KMS-11 (cell line): ENCODE measurements around the gene GRAP2.
A peak's percentile ranks its signal among the peaks of the same experiment; 100 is the strongest.

Experiments
- H2AFZ ChIP-seq: fragments of 200-600 bp; sonication (generic); 2 replicates; pipeline ENCODE4 v1.6.1; 2016; ENCODE audit warnings: antibody characterized with exemption, mixed run types, low read depth
- H3K27ac ChIP-seq: fragments of 200-600 bp; sonication (generic); 2 replicates; pipeline ENCODE4 v1.6.1; 2016; ENCODE audit warnings: mild to moderate bottlenecking, mixed run types
- H3K27me3 ChIP-seq: fragments of 200-600 bp; sonication (generic); 2 replicates; pipeline ENCODE4 v1.6.1; 2017; ENCODE audit warnings: mild to moderate bottlenecking, low read depth, mixed run types, moderate library complexity; ENCODE audit not compliant: insufficient read depth
- H3K36me3 ChIP-seq: fragments of 200-600 bp; sonication (generic); 2 replicates; pipeline ENCODE4 v1.6.1; 2017; ENCODE audit warnings: mild to moderate bottlenecking, mixed run types; ENCODE audit not compliant: insufficient read depth
- H3K4me1 ChIP-seq: fragments of 200-600 bp; sonication (generic); 2 replicates; pipeline ENCODE4 v1.6.1; 2016; ENCODE audit warnings: mild to moderate bottlenecking, low read depth, mixed run types; ENCODE audit not compliant: poor library complexity, severe bottlenecking
- H3K4me2 ChIP-seq: fragments of 200-600 bp; sonication (generic); 2 replicates; pipeline ENCODE4 v1.7.0; 2016; ENCODE audit warnings: mild to moderate bottlenecking, mixed run types
- H3K4me3 ChIP-seq: fragments of 200-600 bp; sonication (generic); IDR thresholded peaks from 2 replicates; pipeline ENCODE4 v1.6.1; 2017; ENCODE audit warnings: low read depth, low read length, mixed read lengths; ENCODE audit not compliant: insufficient read depth
- H3K79me2 ChIP-seq: fragments of 200-600 bp; sonication (generic); 2 replicates; pipeline ENCODE4 v1.6.1; 2016; ENCODE audit warnings: low read depth, mixed run types; ENCODE audit not compliant: insufficient read depth
- H3K9ac ChIP-seq: fragments of 200-600 bp; sonication (generic); 2 replicates; pipeline ENCODE4 v1.6.1; 2016; ENCODE audit warnings: mild to moderate bottlenecking, mixed run types
- H4K20me1 ChIP-seq: fragments of 200-600 bp; sonication (generic); 2 replicates; pipeline ENCODE4 v1.6.1; 2016; ENCODE audit warnings: mild to moderate bottlenecking, mixed run types; ENCODE audit not compliant: insufficient read depth
- CTCF ChIP-seq: fragments of 200-600 bp; sonication (generic); conservative IDR thresholded peaks from 2 replicates; pipeline ENCODE4 v1.6.1; 2017; ENCODE audit warnings: low read depth, mild to moderate bottlenecking, antibody characterized with exemption, low read length, moderate library complexity, mixed read lengths

GRAP2 gene

GRCh38 chr22:39960791-39961746 is 60.2 kb downstream of the GRAP2 start:
- H3K9ac ChIP-seq = no peak overlapping the region
- no peak overlapping the region for H3K27ac ChIP-seq
- H3K4me3 ChIP-seq = no peak overlapping the region
- H3K36me3 ChIP-seq = no peaks in the 10 kb centered on the region
- H3K27me3 ChIP-seq = peaks cover 23% of the 10 kb centered on the region
- TF ChIP-seq CTCF = no peak
- no peak overlapping the region for H2AFZ ChIP-seq
- peak overlapping the region; percentile 9; the same call in 1 of the 2 replicates for H3K4me2 ChIP-seq
- no peaks in the 10 kb centered on the region for H4K20me1 ChIP-seq
- no peaks in the 10 kb centered on the region for H3K79me2 ChIP-seq
- H3K4me1 ChIP-seq = peaks cover 45% of the 10 kb centered on the region

GRCh38 chr22:39962071-39962470 is 61.2 kb downstream of the GRAP2 start:
- Histone ChIP-seq H3K27me3 (peaks cover 23% of the 10 kb centered on the region), H3K4me2 (peak overlapping the region; percentile 9; the same call in 1 of the 2 replicates), H2AFZ (no peak overlapping the region), H3K4me3 (no peak overlapping the region), H3K9ac (no peak overlapping the region), H4K20me1 (no peaks in the 10 kb centered on the region), H3K4me1 (peaks cover 35% of the 10 kb centered on the region), H3K36me3 (no peaks in the 10 kb centered on the region), H3K27ac (no peak overlapping the region), H3K79me2 (no peaks in the 10 kb centered on the region)
- TF ChIP-seq CTCF = no peak

GRCh38 chr22:39965748-39966147 is 64.9 kb downstream of the GRAP2 start:
- Histone ChIP-seq H4K20me1 (no peaks in the 10 kb centered on the region), H3K27me3 (peaks cover 5% of the 10 kb centered on the region; the same call in 1 of the 2 replicates), H3K4me2 (no peak overlapping the region), H3K4me1 (peaks cover 22% of the 10 kb centered on the region), H3K36me3 (no peaks in the 10 kb centered on the region), H3K79me2 (no peaks in the 10 kb centered on the region), H3K27ac (no peak overlapping the region), H3K4me3 (no peak overlapping the region), H2AFZ (no peak overlapping the region), H3K9ac (no peak overlapping the region)
- TF ChIP-seq CTCF = no peak

DNA sequence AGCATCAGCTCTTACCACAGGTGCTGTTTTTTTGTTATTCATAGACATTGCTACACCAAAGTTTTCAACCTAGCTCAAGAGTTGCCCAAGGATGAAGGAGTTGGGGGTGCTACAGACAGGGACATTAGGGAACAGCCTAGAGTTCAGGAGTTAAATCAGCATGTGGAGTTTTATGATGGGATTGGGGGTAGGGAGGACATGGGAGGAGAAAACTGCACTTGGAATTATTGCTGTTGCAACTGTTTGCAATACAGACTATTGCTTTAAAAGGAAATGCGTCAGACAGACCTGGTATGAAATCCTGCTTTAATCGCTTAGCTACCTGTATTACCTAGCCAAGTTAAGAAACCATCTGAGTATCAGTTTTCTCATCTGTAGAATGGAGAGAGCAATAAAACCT is 65.6 kb downstream of the GRAP2 start:
- H3K9ac ChIP-seq = no peak overlapping the region

More for the DNA sequence above, 65.6 kb downstream of the GRAP2 start:
- peaks cover 14% of the 10 kb centered on the region for H3K4me1 ChIP-seq
- no peak for TF ChIP-seq CTCF
- no peak overlapping the region for H3K4me2 ChIP-seq
- H3K27me3 ChIP-seq = no peaks in the 10 kb centered on the region; the same call in 1 of the 2 replicates
- no peaks in the 10 kb centered on the region for H3K36me3 ChIP-seq
- no peaks in the 10 kb centered on the region for H3K79me2 ChIP-seq
- no peak overlapping the region for H3K4me3 ChIP-seq
- H3K27ac ChIP-seq = no peak overlapping the region
- H2AFZ ChIP-seq = no peak overlapping the region
- no peaks in the 10 kb centered on the region for H4K20me1 ChIP-seq
